ENCODE data around the gene PDXP. TPM values are rescaled to one million over a fixed set of nuclear protein-coding genes. Genes with fewer than 3 reads are reported as not detected.

Gene PDXP
- total RNA-seq, 4 donors from 2014 or later, result 2.4 to 4.1 (median 2.5) TPM

GRCh38 chr22:37625737-37626136 lies 32.8 kb upstream of the PDXP start:
- TF ChIP-seq CTCF (IDR thresholded peaks at IDR 0.05; ENCODE audit: low read depth), result no peak

DNA sequence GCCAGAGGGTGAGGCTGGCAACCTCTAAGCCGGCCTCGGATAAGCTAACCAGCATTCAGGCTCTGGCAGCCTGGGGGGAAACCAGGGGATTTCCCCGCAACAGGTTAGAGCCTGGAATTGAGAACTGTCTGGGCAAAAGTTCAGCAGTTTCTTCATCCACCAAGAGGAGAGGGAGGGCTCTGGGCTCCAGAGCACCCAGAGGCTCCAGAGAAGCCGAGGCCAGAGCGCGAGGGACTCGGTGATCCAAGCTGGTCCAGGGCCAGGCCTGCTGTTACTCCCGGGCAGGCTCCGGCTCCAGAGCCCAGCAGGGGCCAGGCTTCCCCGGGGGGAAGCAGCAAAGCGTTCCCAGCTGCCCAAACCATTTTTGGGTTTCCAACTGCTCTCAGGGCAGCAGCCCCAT lies 32.4 kb upstream of the PDXP start:
- TF ChIP-seq CTCF (IDR thresholded peaks at IDR 0.05; ENCODE audit: low read depth), result no peak

DNA sequence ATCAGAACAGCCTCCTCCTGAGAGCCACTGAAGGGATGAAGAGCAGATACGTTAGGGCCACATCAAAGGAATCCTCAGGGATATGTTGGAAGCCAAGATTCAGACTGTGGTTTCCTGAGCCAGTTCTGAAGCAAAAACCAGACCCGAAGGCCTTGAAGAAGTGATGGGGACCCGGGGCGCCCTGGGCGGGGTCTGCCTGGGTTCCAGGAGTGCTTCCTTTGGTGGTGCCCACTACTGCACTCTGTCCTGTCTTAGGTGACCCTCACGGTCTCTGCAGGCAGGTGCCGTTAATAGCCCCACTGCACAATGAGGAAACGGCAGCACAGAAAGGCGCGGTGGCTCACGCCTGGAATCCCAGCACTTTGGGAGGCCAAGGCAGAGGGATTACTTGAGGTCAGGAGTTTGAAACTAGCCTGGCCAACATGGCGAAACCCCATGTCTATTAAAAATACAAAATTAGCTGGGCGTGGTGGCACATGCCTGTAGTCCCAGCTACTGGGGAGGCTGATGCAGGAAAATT lies 31.9 kb upstream of the PDXP start:
- no peak for TF ChIP-seq CTCF (IDR thresholded peaks at IDR 0.05; ENCODE audit: low read depth)

DNA sequence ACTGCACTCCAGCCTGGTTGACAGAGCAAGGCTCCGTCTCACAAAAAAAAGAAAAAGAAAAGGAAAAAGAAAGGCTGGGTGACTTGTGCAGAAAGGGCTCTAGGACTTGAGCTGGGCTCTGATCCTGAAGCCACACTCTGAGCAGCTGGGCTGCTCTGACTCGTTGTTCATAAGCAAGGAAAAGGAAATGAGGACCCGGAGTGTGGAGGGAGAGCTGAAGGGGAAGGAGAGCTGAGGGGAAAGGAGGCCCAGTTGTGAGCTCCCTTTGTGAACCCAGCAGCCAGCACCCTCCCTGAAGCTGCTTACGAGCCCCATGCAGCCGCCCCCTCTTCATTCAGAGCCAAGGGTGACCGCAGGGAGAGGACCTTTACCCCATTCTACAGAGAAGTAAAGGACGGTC lies 31.4 kb upstream of the PDXP start:
- TF ChIP-seq CTCF (IDR thresholded peaks at IDR 0.05; ENCODE audit: low read depth), result no peak

DNA sequence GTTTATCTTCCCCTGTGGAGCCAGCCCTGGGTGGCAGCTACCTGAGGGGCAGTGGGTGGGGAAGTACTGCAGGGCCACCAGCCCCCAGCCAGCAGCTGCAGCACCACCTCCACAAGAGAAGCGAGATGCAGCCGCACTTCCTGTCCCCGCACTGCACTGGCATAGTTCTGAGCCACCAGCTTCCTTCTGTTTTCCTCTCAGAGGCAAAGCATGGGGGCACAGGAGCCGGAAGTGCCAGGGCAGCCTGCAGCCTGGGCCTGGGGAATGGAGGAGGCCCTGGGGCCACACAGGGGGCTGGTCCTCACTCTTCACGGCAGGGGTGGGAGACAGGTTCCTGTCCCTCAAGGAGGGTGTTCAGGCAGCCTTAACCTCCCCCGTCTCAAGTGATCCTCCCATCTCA lies 31.0 kb upstream of the PDXP start:
- TF ChIP-seq CTCF (IDR thresholded peaks at IDR 0.05; ENCODE audit: low read depth), result no peak

- no peak for TF ChIP-seq CTCF (IDR thresholded peaks at IDR 0.05; ENCODE audit: low read depth)
Observed at GRCh38 chr22:37628830-37629229, 29.7 kb upstream of the PDXP start.

- no peak for TF ChIP-seq CTCF (IDR thresholded peaks at IDR 0.05; ENCODE audit: low read depth)
Observed at GRCh38 chr22:37629928-37630327, 28.6 kb upstream of the PDXP start.
